ENCODE results near the gene PRTG. TPM values are rescaled to one million over a fixed set of nuclear protein-coding genes. Genes with fewer than 3 reads are reported as not detected.

PRTG gene
- total and polyA plus RNA-seq, 4 donors, result 0.05 to 2.4 (median 0.25) TPM

DNA sequence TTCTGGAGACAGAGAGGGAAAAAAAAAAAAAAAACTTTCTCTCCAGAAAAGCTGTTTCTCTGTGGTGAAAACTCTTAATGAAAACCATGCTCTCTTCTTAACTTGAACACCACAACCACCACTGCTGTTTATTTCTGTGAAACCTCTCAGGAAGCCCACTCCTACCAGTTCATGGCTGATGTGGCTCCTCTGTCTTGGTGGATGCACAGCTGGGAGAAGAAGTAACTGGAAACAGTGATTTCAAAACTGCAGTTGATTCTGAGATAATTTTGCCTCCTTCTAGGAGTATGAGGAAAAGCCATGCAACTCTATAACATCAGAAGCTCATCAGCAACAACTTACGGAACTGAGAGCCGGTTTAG lies 114.6 kb downstream of the PRTG start (continued):
- TF ChIP-seq RAD21 (IDR thresholded peaks at IDR 0.05) (no peak), RXRA (IDR thresholded peaks at IDR 0.05) (no peak)

DNA sequence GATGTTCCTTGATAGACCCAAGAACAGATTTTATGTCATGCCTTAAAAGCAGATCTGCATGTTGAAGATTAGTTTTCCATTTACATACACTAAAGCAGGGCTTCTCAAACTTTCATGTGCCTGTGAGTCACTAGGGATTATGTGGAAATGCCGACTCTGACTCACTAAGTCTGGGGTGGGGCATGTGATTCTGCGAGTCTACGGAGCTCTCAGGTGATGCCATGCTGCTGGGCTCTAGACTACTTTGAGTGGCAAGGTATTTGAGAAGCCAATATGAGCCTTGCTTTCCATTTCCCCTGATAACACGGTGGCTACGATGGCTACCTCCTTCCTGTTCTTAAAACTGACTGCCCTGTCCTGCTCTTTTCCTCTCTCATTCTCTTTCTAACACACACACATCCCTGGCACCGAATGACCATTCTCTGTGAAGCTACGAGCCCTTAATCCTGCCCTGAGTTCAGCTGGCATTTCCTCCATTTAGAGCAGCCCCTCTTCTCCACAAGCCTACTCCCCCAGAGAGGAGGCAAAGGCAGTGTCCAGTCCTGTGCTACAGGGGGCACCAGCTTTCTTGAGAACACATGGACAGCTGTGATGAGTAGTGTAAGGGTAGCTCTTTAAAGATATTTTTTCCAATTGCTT lies 115.1 kb downstream of the PRTG start:
- Histone ChIP-seq H3K27ac (ENCODE audit: low read depth in 1 of 2, low read length in 2 of 2) (no peak overlapping the region), H3K36me3 (ENCODE audit: control insufficient read depth in 4 of 4, insufficient read depth in 3 of 4, low read depth in 1 of 4, low read length in 3 of 4) (no peaks in the 10 kb centered on the region), H3K27me3 (ENCODE audit: control insufficient read depth in 4 of 4, insufficient read depth in 4 of 4, low read length in 3 of 4) (no peaks in the 10 kb centered on the region), H3K9ac (ENCODE audit: low read depth in 1 of 2, low read length in 2 of 2) (no peak overlapping the region), H3K4me3 (ENCODE audit: low read depth in 1 of 3, low read length in 3 of 3) (no peak overlapping the region), H3K4me1 (ENCODE audit: control insufficient read depth in 4 of 4, insufficient read depth in 4 of 4, low read length in 3 of 4) (no peaks in the 10 kb centered on the region), H3K9me3 (ENCODE audit: control insufficient read depth in 4 of 4, low read length in 3 of 4) (no peaks in the 10 kb centered on the region)
- DNase-seq (ENCODE audit: low spot score), result no peak
- 79% methylated on average over 7 of the region's 7 CpGs for WGBS
- TF ChIP-seq RXRA (IDR thresholded peaks at IDR 0.05) (no peak), YY1 (IDR thresholded peaks at IDR 0.05) (no peak), FOXA2 (IDR thresholded peaks at IDR 0.05) (no peak), RAD21 (IDR thresholded peaks at IDR 0.05) (no peak), HNF4G (IDR thresholded peaks at IDR 0.05) (no peak), GABPA (IDR thresholded peaks at IDR 0.05 in 1 of 2, conservative IDR thresholded peaks at IDR 0.05 in 1 of 2) (no peak), TAF1 (conservative IDR thresholded peaks at IDR 0.05) (no peak), JUND (IDR thresholded peaks at IDR 0.05) (no peak), EGR1 (IDR thresholded peaks at IDR 0.05; ENCODE audit: low read depth in 2 of 2) (no peak), HNF4A (conservative IDR thresholded peaks at IDR 0.05) (no peak), FOXA1 (IDR thresholded peaks at IDR 0.05) (no peak), NR2F2 (IDR thresholded peaks at IDR 0.05) (no peak), SP1 (IDR thresholded peaks at IDR 0.05) (no peak), MAX (IDR thresholded peaks at IDR 0.05) (no peak)
- TF ChIP-seq, protein P1, sequence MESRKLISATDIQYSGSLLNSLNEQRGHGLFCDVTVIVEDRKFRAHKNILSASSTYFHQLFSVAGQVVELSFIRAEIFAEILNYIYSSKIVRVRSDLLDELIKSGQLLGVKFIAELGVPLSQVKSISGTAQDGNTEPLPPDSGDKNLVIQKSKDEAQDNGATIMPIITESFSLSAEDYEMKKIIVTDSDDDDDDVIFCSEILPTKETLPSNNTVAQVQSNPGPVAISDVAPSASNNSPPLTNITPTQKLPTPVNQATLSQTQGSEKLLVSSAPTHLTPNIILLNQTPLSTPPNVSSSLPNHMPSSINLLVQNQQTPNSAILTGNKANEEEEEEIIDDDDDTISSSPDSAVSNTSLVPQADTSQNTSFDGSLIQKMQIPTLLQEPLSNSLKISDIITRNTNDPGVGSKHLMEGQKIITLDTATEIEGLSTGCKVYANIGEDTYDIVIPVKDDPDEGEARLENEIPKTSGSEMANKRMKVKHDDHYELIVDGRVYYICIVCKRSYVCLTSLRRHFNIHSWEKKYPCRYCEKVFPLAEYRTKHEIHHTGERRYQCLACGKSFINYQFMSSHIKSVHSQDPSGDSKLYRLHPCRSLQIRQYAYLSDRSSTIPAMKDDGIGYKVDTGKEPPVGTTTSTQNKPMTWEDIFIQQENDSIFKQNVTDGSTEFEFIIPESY (IDR thresholded peaks at IDR 0.05), result no peak
- TF ChIP-seq, protein P2, sequence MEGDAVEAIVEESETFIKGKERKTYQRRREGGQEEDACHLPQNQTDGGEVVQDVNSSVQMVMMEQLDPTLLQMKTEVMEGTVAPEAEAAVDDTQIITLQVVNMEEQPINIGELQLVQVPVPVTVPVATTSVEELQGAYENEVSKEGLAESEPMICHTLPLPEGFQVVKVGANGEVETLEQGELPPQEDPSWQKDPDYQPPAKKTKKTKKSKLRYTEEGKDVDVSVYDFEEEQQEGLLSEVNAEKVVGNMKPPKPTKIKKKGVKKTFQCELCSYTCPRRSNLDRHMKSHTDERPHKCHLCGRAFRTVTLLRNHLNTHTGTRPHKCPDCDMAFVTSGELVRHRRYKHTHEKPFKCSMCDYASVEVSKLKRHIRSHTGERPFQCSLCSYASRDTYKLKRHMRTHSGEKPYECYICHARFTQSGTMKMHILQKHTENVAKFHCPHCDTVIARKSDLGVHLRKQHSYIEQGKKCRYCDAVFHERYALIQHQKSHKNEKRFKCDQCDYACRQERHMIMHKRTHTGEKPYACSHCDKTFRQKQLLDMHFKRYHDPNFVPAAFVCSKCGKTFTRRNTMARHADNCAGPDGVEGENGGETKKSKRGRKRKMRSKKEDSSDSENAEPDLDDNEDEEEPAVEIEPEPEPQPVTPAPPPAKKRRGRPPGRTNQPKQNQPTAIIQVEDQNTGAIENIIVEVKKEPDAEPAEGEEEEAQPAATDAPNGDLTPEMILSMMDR (IDR thresholded peaks at IDR 0.05; ENCODE audit: low read depth, low read length, missing input control), result no peak
- TF ChIP-seq, protein P3, sequence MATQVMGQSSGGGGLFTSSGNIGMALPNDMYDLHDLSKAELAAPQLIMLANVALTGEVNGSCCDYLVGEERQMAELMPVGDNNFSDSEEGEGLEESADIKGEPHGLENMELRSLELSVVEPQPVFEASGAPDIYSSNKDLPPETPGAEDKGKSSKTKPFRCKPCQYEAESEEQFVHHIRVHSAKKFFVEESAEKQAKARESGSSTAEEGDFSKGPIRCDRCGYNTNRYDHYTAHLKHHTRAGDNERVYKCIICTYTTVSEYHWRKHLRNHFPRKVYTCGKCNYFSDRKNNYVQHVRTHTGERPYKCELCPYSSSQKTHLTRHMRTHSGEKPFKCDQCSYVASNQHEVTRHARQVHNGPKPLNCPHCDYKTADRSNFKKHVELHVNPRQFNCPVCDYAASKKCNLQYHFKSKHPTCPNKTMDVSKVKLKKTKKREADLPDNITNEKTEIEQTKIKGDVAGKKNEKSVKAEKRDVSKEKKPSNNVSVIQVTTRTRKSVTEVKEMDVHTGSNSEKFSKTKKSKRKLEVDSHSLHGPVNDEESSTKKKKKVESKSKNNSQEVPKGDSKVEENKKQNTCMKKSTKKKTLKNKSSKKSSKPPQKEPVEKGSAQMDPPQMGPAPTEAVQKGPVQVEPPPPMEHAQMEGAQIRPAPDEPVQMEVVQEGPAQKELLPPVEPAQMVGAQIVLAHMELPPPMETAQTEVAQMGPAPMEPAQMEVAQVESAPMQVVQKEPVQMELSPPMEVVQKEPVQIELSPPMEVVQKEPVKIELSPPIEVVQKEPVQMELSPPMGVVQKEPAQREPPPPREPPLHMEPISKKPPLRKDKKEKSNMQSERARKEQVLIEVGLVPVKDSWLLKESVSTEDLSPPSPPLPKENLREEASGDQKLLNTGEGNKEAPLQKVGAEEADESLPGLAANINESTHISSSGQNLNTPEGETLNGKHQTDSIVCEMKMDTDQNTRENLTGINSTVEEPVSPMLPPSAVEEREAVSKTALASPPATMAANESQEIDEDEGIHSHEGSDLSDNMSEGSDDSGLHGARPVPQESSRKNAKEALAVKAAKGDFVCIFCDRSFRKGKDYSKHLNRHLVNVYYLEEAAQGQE (IDR thresholded peaks at IDR 0.05), result no peak
- TF ChIP-seq, protein P4, sequence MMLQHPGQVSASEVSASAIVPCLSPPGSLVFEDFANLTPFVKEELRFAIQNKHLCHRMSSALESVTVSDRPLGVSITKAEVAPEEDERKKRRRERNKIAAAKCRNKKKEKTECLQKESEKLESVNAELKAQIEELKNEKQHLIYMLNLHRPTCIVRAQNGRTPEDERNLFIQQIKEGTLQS (IDR thresholded peaks at IDR 0.05), result no peak
